Measurements from ENCODE around the gene AGXT. TPM values are rescaled to one million over a fixed set of nuclear protein-coding genes. Genes with fewer than 3 reads are reported as not detected.

Gene AGXT
- total RNA-seq, 1 experiment from 2014 or later = 0.36 TPM

GRCh38 chr2:240902615-240903041 is 34.0 kb downstream of the AGXT start:
- Histone ChIP-seq H3K4me1 (ENCODE audit: control insufficient read depth, insufficient read depth, low read length) (no peaks in the 10 kb centered on the region), H3K4me3 (ENCODE audit: low read depth in 2 of 2, low read length in 2 of 2) (no peak overlapping the region), H3K9me3 (ENCODE audit: control insufficient read depth, insufficient read depth, low read depth, low read length) (no peaks in the 10 kb centered on the region), H3K27ac (ENCODE audit: low read length) (no peak overlapping the region), H3K27me3 (ENCODE audit: control insufficient read depth, insufficient read depth, low read length) (no peaks in the 10 kb centered on the region), H3K36me3 (ENCODE audit: control insufficient read depth, insufficient read depth, low read length) (no peaks in the 10 kb centered on the region)
- CTCF ChIA-PET = no interaction called here
- POLR2A ChIA-PET = no interaction called here
- DNase-seq (ENCODE audit: low read depth, low spot score) = no peak
- in situ Hi-C loops (cut with HindIII; ENCODE audit: low pct_unique_long_range_greater_than_20kb, low sequenced_read_pairs) = no loop called here
- no TSS peak for BruUV-seq (replicated peaks)
- TF ChIP-seq REST (IDR thresholded peaks at IDR 0.05; ENCODE audit: insufficient read depth in 1 of 2, low read depth in 2 of 2, low read length in 1 of 2) (no peak), TCF7L2 (IDR thresholded peaks at IDR 0.05; ENCODE audit: low read depth, low read length) (no peak), POLR2AphosphoS5 (IDR thresholded peaks at IDR 0.05; ENCODE audit: low read depth, low read length) (no peak), CTCF (IDR thresholded peaks at IDR 0.05) (no peak), SIN3A (IDR thresholded peaks at IDR 0.05; ENCODE audit: borderline replicate concordance, insufficient read depth, low read depth, low read length) (no peak)
- ATAC-seq = no peak
- intact Hi-C loops (cut with micrococcal nuclease; ENCODE audit: unreplicated experiment) = no loop called here

GRCh38 chr2:240903191-240904060 is 34.8 kb downstream of the AGXT start:
- no peaks in the 10 kb centered on the region for H3K27me3 ChIP-seq (ENCODE audit: control insufficient read depth, insufficient read depth, low read length)
- ChIA-PET CTCF (no interaction called here), POLR2A (no interaction called here)
- no peaks in the 10 kb centered on the region for H3K36me3 ChIP-seq (ENCODE audit: control insufficient read depth, insufficient read depth, low read length)
- H3K4me1 ChIP-seq (ENCODE audit: control insufficient read depth, insufficient read depth, low read length) = no peaks in the 10 kb centered on the region
- in situ Hi-C loops (cut with HindIII; ENCODE audit: low pct_unique_long_range_greater_than_20kb, low sequenced_read_pairs) (no loop called here), intact Hi-C loops (cut with micrococcal nuclease; ENCODE audit: unreplicated experiment) (no loop called here)
- no peak overlapping the region for H3K27ac ChIP-seq (ENCODE audit: low read length)
- no TSS peak for BruUV-seq (replicated peaks)
- no peaks in the 10 kb centered on the region for H3K9me3 ChIP-seq (ENCODE audit: control insufficient read depth, insufficient read depth, low read depth, low read length)
- H3K4me3 ChIP-seq (ENCODE audit: low read depth in 2 of 2, low read length in 2 of 2) = no peak overlapping the region
- no peak for DNase-seq (ENCODE audit: low read depth, low spot score)
- ATAC-seq = no peak
- TF ChIP-seq REST (IDR thresholded peaks at IDR 0.05; ENCODE audit: insufficient read depth in 1 of 2, low read depth in 2 of 2, low read length in 1 of 2) (no peak), TCF7L2 (IDR thresholded peaks at IDR 0.05; ENCODE audit: low read depth, low read length) (no peak), POLR2AphosphoS5 (IDR thresholded peaks at IDR 0.05; ENCODE audit: low read depth, low read length) (no peak), CTCF (IDR thresholded peaks at IDR 0.05) (no peak), SIN3A (IDR thresholded peaks at IDR 0.05; ENCODE audit: borderline replicate concordance, insufficient read depth, low read depth, low read length) (no peak)
